Fibroblast of pulmonary artery (primary cell): ENCODE results near the gene NISCH.

ENCODE experiments used
- DNase-seq: peaks from one replicate; pipeline ENCODE4 v3.0.0-alpha.2; 2010; ENCODE audit warnings: low read depth
- H3K4me3 ChIP-seq: replicated peaks from 2 replicates; pipeline ENCODE4 v1.5.1; 2011; ENCODE audit warnings: low read depth, mild to moderate bottlenecking, control low read depth, low read length, moderate library complexity
- CTCF ChIP-seq: IDR thresholded peaks from 2 replicates; pipeline ENCODE4 v1.5.1; 2011; ENCODE audit warnings: mild to moderate bottlenecking, control low read depth, low read length, inconsistent platforms; ENCODE audit errors: missing control alignments

The NISCH gene

DNA sequence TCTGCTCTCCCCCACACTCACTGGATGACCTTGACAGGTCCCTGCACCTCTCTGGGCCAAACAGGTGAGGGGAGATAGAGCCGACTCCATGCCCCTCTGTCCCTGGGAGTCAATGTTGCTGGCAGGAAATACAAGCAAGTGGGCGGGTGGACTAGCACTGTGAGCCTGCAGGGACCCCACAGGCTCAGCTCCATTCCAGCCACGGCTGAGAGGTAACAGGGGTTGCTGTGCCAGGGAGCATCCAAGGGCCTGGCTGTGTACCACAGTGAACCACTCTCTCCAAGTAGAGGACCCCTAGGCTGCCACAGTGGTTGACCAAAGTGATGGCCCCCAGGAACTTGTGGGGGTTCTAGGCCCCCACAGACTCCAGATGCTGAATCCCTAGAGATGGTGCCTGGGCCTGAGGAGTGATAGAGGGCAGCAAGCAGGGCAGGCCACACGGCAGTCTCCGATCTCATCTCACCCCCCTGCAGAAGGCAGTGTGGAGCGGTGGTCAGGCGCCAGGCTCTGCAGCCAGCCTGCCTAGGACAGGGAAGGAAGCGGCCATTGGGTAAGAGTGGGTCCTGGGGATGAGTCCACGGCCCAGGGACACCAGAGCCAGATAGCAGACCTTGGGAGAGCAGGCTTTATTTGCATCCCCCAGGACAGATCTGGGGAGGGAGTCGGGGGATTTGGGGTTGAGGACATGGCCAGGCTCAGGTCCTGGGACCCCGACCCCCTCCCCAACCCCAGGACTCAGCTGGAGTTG is 4.7 kb upstream of the NISCH start:
- DNase-seq: no peak
- TF ChIP-seq CTCF: no peak
- H3K4me3 ChIP-seq: no peak overlapping the region

GRCh38 chr3:52451237-52452083 is 3.9 kb upstream of the NISCH start:
- no peak for DNase-seq
- TF ChIP-seq CTCF: no peak
- H3K4me3 ChIP-seq: no peak overlapping the region

DNA sequence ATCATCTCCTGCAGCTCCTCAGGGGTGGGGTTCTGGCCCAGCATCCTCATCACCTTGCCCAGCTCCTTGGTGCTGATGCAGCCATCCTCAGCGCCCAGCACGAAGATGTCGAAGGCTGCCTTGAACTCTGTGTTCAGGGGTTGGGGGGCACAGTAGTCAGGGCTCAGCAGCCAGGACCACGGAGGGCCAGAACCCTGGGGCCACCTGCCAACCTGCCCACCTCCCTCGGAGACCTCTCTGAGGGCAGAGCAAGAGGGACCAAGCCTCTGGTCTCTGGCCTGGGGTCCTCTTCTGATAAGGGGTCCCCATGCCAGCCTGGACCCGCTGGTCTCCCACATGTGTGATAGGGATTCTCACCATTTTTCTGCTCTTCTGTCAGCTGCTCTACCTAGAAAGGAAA is 3.3 kb upstream of the NISCH start:
- TF ChIP-seq CTCF: no peak
- no peak for DNase-seq
- H3K4me3 ChIP-seq: no peak overlapping the region

- no peak for TF ChIP-seq CTCF
- no peak overlapping the region for H3K4me3 ChIP-seq
- no peak for DNase-seq
Measured at GRCh38 chr3:52452570-52453221, 2.7 kb upstream of the NISCH start.

GRCh38 chr3:52453496-52454249 is 1.7 kb upstream of the NISCH start, which contains the start of gene TNNC1:
Gene TNNC1, minus strand, starts transcription at chr3:52454041. Its CDS starts 26 bp downstream, at chr3:52454015.
- no peak within 1 kb of the TSS for H3K4me3 ChIP-seq
- no peak for DNase-seq
- no peak for TF ChIP-seq CTCF

DNA sequence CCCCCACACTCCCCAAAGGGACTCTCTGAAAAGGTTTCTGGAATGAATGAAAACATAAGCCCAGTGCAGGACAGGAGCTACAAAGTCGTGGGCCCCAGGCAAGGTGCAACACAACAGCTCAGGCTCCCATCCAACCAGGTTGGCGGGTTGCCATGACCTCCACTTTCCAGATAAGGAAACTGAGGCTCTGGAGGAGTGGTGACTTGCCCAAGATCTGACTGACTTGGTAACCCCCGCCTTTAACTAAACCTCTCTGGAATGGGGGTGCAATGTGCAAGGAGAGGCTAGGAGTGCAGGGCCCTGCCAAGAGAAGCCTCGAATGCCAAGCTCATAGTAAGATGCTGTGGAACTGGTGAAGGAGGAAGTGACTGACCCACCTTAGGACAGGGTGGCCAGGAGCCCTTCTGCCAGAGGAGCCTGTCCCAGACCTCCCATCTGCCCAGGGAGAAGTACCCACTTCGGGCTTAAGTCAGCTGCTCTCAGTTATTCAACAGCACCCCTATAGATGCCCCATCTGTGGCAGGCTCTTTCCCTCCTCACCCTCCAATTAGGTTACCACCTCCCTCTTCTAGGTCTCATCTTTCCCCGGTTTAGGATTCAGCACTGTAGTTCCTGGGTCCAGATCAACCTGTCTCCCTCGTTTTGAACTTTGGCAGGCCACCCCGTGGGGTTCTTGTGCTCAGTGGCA is 1.0 kb upstream of the NISCH start:
- DNase-seq: no peak
- no peak overlapping the region for H3K4me3 ChIP-seq
- no peak for TF ChIP-seq CTCF
